Gastroesophageal sphincter (tissue), 3 donors: Measurements from ENCODE around the gene PGAP2.

Experiments used
- POLR2A ChIP-seq, 2 donors: fragments of 450-650 bp; IDR thresholded peaks; one replicate each; pipeline ENCODE4 v1.6.1; 2017; ENCODE audit warnings: antibody characterized with exemption in 2 of 2, mild to moderate bottlenecking in 2 of 2, moderate library complexity in 1 of 2
- TF ChIP-seq, protein P1 (sequence below), 4 experiments: fragments of 200-600 bp in 2 of 4; fragments of 450-650 bp in 2 of 4; sonication (generic) in 1 of 4; IDR thresholded peaks; one replicate each; pipeline ENCODE4 v1.5.1; 2017 to 2019; ENCODE audit warnings: antibody characterized with exemption in 4 of 4, mild to moderate bottlenecking in 2 of 4, moderate library complexity in 2 of 4

DNA sequence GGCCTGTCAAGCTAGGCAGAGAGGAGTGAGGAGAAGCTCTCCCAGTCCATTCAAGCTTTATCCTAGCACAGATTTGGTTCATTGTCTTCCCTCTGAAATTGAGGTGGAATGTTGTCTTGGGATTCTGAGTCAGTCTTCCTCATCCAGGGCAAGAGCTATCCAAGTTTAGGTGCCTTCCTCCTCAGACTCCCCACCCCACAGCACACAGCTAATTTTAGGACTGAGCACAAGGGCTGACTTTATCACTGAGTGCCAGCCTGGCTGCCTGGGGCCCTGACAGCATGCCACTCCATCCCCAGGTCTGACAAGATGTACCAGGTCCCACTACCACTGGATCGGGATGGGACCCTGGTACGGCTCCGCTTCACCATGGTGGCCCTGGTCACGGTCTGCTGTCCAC lies 2.6 kb downstream of the PGAP2 start:
- TF ChIP-seq, protein P1, sequence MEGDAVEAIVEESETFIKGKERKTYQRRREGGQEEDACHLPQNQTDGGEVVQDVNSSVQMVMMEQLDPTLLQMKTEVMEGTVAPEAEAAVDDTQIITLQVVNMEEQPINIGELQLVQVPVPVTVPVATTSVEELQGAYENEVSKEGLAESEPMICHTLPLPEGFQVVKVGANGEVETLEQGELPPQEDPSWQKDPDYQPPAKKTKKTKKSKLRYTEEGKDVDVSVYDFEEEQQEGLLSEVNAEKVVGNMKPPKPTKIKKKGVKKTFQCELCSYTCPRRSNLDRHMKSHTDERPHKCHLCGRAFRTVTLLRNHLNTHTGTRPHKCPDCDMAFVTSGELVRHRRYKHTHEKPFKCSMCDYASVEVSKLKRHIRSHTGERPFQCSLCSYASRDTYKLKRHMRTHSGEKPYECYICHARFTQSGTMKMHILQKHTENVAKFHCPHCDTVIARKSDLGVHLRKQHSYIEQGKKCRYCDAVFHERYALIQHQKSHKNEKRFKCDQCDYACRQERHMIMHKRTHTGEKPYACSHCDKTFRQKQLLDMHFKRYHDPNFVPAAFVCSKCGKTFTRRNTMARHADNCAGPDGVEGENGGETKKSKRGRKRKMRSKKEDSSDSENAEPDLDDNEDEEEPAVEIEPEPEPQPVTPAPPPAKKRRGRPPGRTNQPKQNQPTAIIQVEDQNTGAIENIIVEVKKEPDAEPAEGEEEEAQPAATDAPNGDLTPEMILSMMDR (IDR thresholded peaks at IDR 0.05), result no peak
- TF ChIP-seq POLR2A (IDR thresholded peaks at IDR 0.05), result no peak
